Gastrocnemius medialis (tissue), 4 donors: Measurements from ENCODE around the gene ADAMTS2.

ENCODE experiments used
- CTCF ChIP-seq, 5 experiments: fragments of 450-650 bp in 3 of 5; fragments of 200-600 bp in 2 of 5; sonication (generic) in 2 of 5; IDR thresholded peaks in 4 of 5; conservative IDR thresholded peaks in 1 of 5; 1 replicate in 4 of 5; 2 replicates in 1 of 5; pipeline ENCODE4 v1.5.1; 2016 to 2019; ENCODE audit warnings: antibody characterized with exemption in 5 of 5, mild to moderate bottlenecking in 3 of 5, moderate library complexity in 3 of 5
- POLR2A ChIP-seq, 2 donors: fragments of 450-650 bp; IDR thresholded peaks; one replicate each; pipeline ENCODE4 v1.6.1; 2017; ENCODE audit warnings: antibody characterized with exemption in 2 of 2, mild to moderate bottlenecking in 2 of 2, moderate library complexity in 2 of 2

GRCh38 chr5:179227580-179228311 lies 117.5 kb downstream of the ADAMTS2 start:
- TF ChIP-seq CTCF (IDR thresholded peaks at IDR 0.05 in 4 of 5, conservative IDR thresholded peaks at IDR 0.05 in 1 of 5): no peak
- no peak for TF ChIP-seq POLR2A (IDR thresholded peaks at IDR 0.05)
